Neuronal stem cell (in vitro differentiated cells): ENCODE data around the gene HOXD9.

Experiments
- DNase-seq: peaks from one replicate; pipeline ENCODE4 v3.0.0-alpha.2; 2013; ENCODE audit warnings: low spot score
- H2AFZ ChIP-seq: one replicate; pipeline ENCODE4 v1.6.1; 2013; ENCODE audit warnings: mild to moderate bottlenecking, low read length, inconsistent platforms
- H2AK5ac ChIP-seq: 2 replicates; pipeline ENCODE4 v1.6.1; 2013; ENCODE audit warnings: low read depth, mild to moderate bottlenecking, inconsistent platforms, low read length, moderate library complexity, mixed read lengths
- H2BK120ac ChIP-seq: 2 replicates; pipeline ENCODE4 v1.6.1; 2013; ENCODE audit warnings: low read depth, mild to moderate bottlenecking, inconsistent platforms, low read length, moderate library complexity, mixed read lengths
- H2BK12ac ChIP-seq: one replicate; pipeline ENCODE4 v1.6.1; 2013; ENCODE audit warnings: low read length, inconsistent platforms
- H2BK15ac ChIP-seq: 2 replicates; pipeline ENCODE4 v1.6.1; 2013; ENCODE audit warnings: mild to moderate bottlenecking, low read length, inconsistent platforms, mixed read lengths
- H2BK5ac ChIP-seq: one replicate; pipeline ENCODE4 v1.6.1; 2013; ENCODE audit warnings: inconsistent platforms, mild to moderate bottlenecking, low read length, moderate library complexity
- H3K14ac ChIP-seq: one replicate; pipeline ENCODE4 v1.6.1; 2013; ENCODE audit warnings: low read length, inconsistent platforms
- H3K18ac ChIP-seq: 2 replicates; pipeline ENCODE4 v1.6.1; 2013; ENCODE audit warnings: low read length, inconsistent platforms
- H3K23ac ChIP-seq: 2 replicates; pipeline ENCODE4 v1.6.1; 2013; ENCODE audit warnings: low read depth, mild to moderate bottlenecking, mixed read lengths, low read length, inconsistent platforms; ENCODE audit not compliant: poor library complexity
- H3K27ac ChIP-seq: replicated peaks from 3 replicates; pipeline ENCODE4 v1.5.1; 2013; ENCODE audit warnings: low read length, inconsistent platforms
- H3K27me3 ChIP-seq, 3 experiments: 2 replicates each; pipeline ENCODE4 v1.6.1; 2013; ENCODE audit warnings: low read length in 3 of 3, mild to moderate bottlenecking in 2 of 3, inconsistent platforms in 1 of 3, low read depth in 1 of 3, mixed read lengths in 1 of 3, moderate library complexity in 1 of 3; ENCODE audit not compliant: control insufficient read depth in 3 of 3, insufficient read depth in 3 of 3
- H3K36me3 ChIP-seq, 2 donors: replicated peaks in 1 of 2; 2 replicates each; pipeline ENCODE4 v1.6.1; 2013; ENCODE audit warnings: low read length in 2 of 2; ENCODE audit not compliant: control insufficient read depth in 2 of 2, insufficient read depth in 2 of 2
- H3K4ac ChIP-seq: 2 replicates; pipeline ENCODE4 v1.6.1; 2013; ENCODE audit warnings: inconsistent platforms, mild to moderate bottlenecking, low read length, moderate library complexity
- H3K4me1 ChIP-seq, 2 donors: 1 replicate in 1 of 2; 2 replicates in 1 of 2; pipeline ENCODE4 v1.6.1; 2013; ENCODE audit warnings: low read length in 2 of 2, low read depth in 1 of 2; ENCODE audit not compliant: control insufficient read depth in 2 of 2, insufficient read depth in 1 of 2
- H3K4me2 ChIP-seq: one replicate; pipeline ENCODE4 v1.6.1; 2013; ENCODE audit warnings: mild to moderate bottlenecking, low read length, inconsistent platforms; ENCODE audit not compliant: insufficient read depth, poor library complexity, severe bottlenecking
- H3K4me3 ChIP-seq, 2 donors: 2 replicates each; pipeline ENCODE4 v1.5.1; 2013; ENCODE audit warnings: low read length in 2 of 2, mild to moderate bottlenecking in 2 of 2, inconsistent platforms in 1 of 2, moderate library complexity in 1 of 2
- H3K79me1 ChIP-seq: one replicate; pipeline ENCODE4 v1.6.1; 2013; ENCODE audit warnings: low read depth, mild to moderate bottlenecking, inconsistent platforms, low read length, moderate library complexity
- H3K9ac ChIP-seq: one replicate; pipeline ENCODE4 v1.6.1; 2013; ENCODE audit warnings: mild to moderate bottlenecking, low read depth, low read length, inconsistent platforms; ENCODE audit not compliant: poor library complexity
- H3K9me3 ChIP-seq, 2 donors: replicated peaks in 1 of 2; 2 replicates each; pipeline versions ENCODE3 to v1.6.1; 2013; ENCODE audit warnings: low read length in 2 of 2, mild to moderate bottlenecking in 2 of 2, inconsistent platforms in 1 of 2, low read depth in 1 of 2, mixed read lengths in 1 of 2, moderate library complexity in 1 of 2; ENCODE audit not compliant: control insufficient read depth in 2 of 2, insufficient read depth in 1 of 2
- H4K8ac ChIP-seq: one replicate; pipeline ENCODE4 v1.6.1; 2013; ENCODE audit warnings: low read depth, mild to moderate bottlenecking, inconsistent platforms, low read length, moderate library complexity
- H4K91ac ChIP-seq: one replicate; pipeline ENCODE4 v1.6.1; 2013; ENCODE audit warnings: low read length, low read depth, mild to moderate bottlenecking, inconsistent platforms; ENCODE audit not compliant: poor library complexity
- WGBS, 2 donors: extraction: QIAGEN DNeasy Blood & Tissue Kit; methylation state at CpG; one replicate each; pipeline ENCODE4 v1.1.7; 2013; ENCODE audit warnings: missing lambda C conversion rate in 2 of 2, mixed read lengths in 1 of 2; ENCODE audit not compliant: insufficient read length in 2 of 2, insufficient replicate concordance in 1 of 2; ENCODE audit errors: extremely low coverage in 2 of 2; 5-methylcytosine and 5-hydroxymethylcytosine counted together

Gene HOXD9

DNA sequence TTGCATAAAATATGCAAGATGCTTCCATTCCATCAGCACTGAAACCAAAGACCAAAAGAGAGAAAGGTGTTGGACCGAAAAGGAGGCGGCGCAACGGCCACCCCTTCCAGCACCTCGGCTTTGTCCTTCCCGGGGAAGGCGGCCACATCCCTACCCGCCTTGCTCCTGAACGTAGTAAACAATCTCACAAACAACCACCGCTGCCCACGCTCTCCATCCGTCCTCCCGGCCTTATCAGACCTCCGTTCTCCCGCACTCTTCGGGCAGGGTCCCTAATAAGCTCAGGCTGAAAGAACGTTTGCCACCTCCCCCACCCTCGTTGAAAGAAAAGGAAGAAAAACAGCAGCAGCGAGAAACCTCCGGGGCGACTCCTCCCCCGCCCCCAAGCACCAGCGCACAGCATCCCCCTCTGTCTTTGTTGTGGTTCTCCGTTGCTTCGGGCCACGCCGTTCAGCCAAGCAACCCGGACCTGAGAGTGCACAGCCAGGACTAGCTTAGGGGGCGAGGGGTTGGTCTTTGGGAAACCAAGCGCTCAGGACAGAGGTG, 43.2 kb upstream of the HOXD9 start:
- H3K79me1 ChIP-seq: no peaks in the 10 kb centered on the region
- no peak overlapping the region for H4K91ac ChIP-seq
- peak overlapping the region; percentile 53 for H3K4me2 ChIP-seq
- DNase-seq: no peak
- H3K23ac ChIP-seq: no peak overlapping the region
- peaks cover 0 to 2% of the 10 kb centered on the region in 2 donors for H3K4me1 ChIP-seq
- H3K27me3 ChIP-seq: peaks cover 49 to 98% (median 89%) of the 10 kb centered on the region in 3 experiments
- H2BK15ac ChIP-seq: no peak overlapping the region
- no peak overlapping the region for H3K18ac ChIP-seq
- H3K14ac ChIP-seq: no peak overlapping the region
- H2BK5ac ChIP-seq: no peak overlapping the region
- no peak overlapping the region for H2BK120ac ChIP-seq
- H2AFZ ChIP-seq: peak overlapping the region; percentile 66
- peak overlapping the region in 1 of 2 donors; percentile 66 for H3K4me3 ChIP-seq
- no peaks in the 10 kb centered on the region for H3K36me3 ChIP-seq
- H3K9me3 ChIP-seq: peaks cover 0 to 4% of the 10 kb centered on the region in 2 donors
- H3K27ac ChIP-seq: no peak overlapping the region
- H3K9ac ChIP-seq: no peak overlapping the region
- no peak overlapping the region for H2BK12ac ChIP-seq
- H4K8ac ChIP-seq: no peak overlapping the region
- no peak overlapping the region for H2AK5ac ChIP-seq
- WGBS, 2 donors: no CpG with 5 or more reads among the region's 30 CpGs
- no peak overlapping the region for H3K4ac ChIP-seq

DNA sequence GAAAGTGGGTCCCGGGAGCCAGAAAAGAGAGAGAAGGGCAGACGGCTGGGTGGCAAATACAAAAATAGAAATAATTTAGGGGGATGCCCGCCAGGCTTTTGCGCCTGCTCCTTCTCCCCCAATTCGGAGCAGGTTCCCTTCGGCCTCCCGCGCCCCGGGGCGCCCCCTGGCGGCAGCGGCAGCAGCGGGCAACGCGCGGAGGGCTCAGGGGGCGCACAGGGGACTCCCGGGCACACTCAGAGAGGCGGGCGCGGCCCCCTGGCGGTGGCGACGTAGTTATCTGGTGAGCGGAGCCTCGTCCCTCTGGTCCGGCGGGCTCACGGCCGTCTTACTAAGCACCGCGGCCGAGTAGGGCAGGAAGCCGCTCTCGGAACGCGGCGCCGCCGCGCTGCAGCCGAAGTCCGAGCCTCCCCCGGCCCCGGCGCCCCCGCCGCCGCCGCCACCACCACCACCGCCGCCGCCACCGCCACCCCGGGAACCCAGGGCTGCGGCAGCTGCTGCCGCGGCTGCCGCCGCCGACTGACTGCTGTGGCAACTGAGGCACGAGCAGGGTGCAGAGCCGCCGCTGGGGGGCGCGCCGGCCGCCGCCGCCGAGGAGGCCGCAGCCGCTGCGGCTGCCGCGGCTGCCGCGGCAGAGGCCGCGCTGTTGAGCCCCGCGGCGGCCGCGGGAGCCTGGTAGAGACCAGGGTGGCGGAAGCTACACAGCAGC, 42.5 kb upstream of the HOXD9 start:
- peak overlapping the region; percentile 90 for H2AFZ ChIP-seq
- H4K8ac ChIP-seq: peak overlapping the region; percentile 97
- no peak overlapping the region for H4K91ac ChIP-seq
- no peak overlapping the region for H2BK15ac ChIP-seq
- H3K4ac ChIP-seq: no peak overlapping the region
- no peak for DNase-seq
- no peaks in the 10 kb centered on the region for H3K36me3 ChIP-seq
- H3K4me1 ChIP-seq: peaks cover 0 to 2% of the 10 kb centered on the region in 2 donors
- WGBS, 2 donors: no CpG with 5 or more reads among the region's 86 CpGs
- no peaks in the 10 kb centered on the region for H3K79me1 ChIP-seq
- no peak overlapping the region for H3K27ac ChIP-seq
- H3K23ac ChIP-seq: peak overlapping the region; percentile 90
- peak overlapping the region; percentile 69 for H3K4me2 ChIP-seq
- H2BK5ac ChIP-seq: no peak overlapping the region
- H3K18ac ChIP-seq: peak overlapping the region; percentile 60
- H2AK5ac ChIP-seq: no peak overlapping the region
- H3K9me3 ChIP-seq: peaks cover 0 to 4% of the 10 kb centered on the region in 2 donors
- H2BK120ac ChIP-seq: no peak overlapping the region
- no peak overlapping the region for H2BK12ac ChIP-seq
- no peak overlapping the region for H3K9ac ChIP-seq
- peaks cover 48 to 98% (median 89%) of the 10 kb centered on the region in 3 experiments for H3K27me3 ChIP-seq
- H3K4me3 ChIP-seq: peak overlapping the region; percentile 29 to 66
- no peak overlapping the region for H3K14ac ChIP-seq

DNA sequence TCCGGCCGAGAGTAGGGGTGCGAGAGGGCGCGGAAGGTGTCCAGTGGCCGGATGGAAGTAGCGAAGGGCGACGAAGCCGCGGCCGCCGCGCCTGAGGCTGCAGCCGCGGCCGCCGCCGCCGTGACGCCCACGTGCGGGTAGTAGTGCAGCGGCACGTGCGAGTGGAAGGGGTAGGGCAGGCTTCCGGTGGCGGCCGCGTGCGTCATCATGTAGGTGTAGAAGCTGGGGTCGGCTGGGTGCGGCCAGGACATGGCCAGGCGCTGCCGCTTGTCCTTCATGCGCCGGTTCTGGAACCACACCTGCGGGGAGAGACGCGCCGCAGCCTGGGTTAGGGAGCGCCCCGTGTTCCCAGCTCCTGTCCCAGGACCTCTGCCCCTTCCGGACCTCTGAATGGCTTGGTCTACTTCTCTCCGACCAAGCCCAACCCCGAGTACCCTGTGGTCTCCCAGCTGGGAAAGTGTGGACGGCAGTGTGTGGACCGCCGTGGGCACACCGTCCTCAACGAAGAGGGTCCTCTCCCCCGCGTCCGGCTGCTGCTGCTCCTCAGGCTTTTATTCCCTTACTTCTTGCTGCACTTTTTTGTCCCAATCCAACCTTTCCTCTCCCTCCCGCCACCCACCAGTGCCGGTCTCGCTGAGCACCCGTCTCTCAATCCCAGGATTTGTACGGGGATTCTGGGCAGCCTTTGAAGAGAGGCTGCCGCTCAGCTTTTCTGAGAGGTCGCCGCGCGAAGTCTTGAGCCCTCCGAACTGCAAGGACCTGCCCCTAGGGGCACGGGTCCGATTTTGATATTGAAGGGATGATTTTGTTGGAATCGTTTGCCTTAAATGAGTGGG, 41.8 kb upstream of the HOXD9 start:
- H2AFZ ChIP-seq: peak overlapping the region; percentile 90
- no CpG with 5 or more reads among the region's 68 CpGs for WGBS, 2 donors
- H3K18ac ChIP-seq: peak overlapping the region; percentile 71
- peaks cover 0 to 2% of the 10 kb centered on the region in 2 donors for H3K4me1 ChIP-seq
- H3K23ac ChIP-seq: peak overlapping the region; percentile 90
- no peaks in the 10 kb centered on the region for H3K36me3 ChIP-seq
- H3K27me3 ChIP-seq: peaks cover 50 to 98% (median 89%) of the 10 kb centered on the region in 3 experiments
- peaks cover 0 to 4% of the 10 kb centered on the region in 2 donors for H3K9me3 ChIP-seq
- H4K91ac ChIP-seq: no peak overlapping the region
- no peak overlapping the region for H3K27ac ChIP-seq
- peak overlapping the region; percentile 29 to 44 for H3K4me3 ChIP-seq
- H3K79me1 ChIP-seq: no peaks in the 10 kb centered on the region
- H3K4ac ChIP-seq: no peak overlapping the region
- H3K9ac ChIP-seq: no peak overlapping the region
- no peak overlapping the region for H3K14ac ChIP-seq
- H4K8ac ChIP-seq: peak overlapping the region; percentile 97
- no peak overlapping the region for H2BK5ac ChIP-seq
- H3K4me2 ChIP-seq: peak overlapping the region; percentile 69
- H2BK12ac ChIP-seq: no peak overlapping the region
- no peak overlapping the region for H2AK5ac ChIP-seq
- H2BK15ac ChIP-seq: no peak overlapping the region
- DNase-seq: no peak
- H2BK120ac ChIP-seq: peak overlapping the region; percentile 35
